SK-N-SH treated with all-trans-retinoic acid at 6 μM for 48 hours (cell line): Measurements from ENCODE around the gene TRIM71.

Experiments
- ATAC-seq: fragments of 200-7000 bp; cut with Tn5 transposase; 3 replicates; pipeline ENCODE4 v1.9.1; 2020; ENCODE audit warnings: mild to moderate bottlenecking, moderate library complexity
- ARNTL ChIP-seq: fragments of 450-650 bp; formaldehyde crosslinking; IDR thresholded peaks from 2 replicates; pipeline ENCODE4 v1.5.0; 2020; ENCODE audit warnings: low read depth, mild to moderate bottlenecking, moderate library complexity, borderline replicate concordance
- BACH2 ChIP-seq: fragments of 250-450 bp; sonication (Bioruptor Pico); IDR thresholded peaks from 2 replicates; pipeline ENCODE4 v1.9.0; 2021; ENCODE audit warnings: mild to moderate bottlenecking, borderline replicate concordance
- CREB5 ChIP-seq: fragments of 250-450 bp; sonication (Bioruptor Pico); IDR thresholded peaks from 2 replicates; pipeline ENCODE4 v1.5.1; 2020; ENCODE audit warnings: low read depth, mild to moderate bottlenecking, moderate library complexity
- CSDC2 ChIP-seq: fragments of 250-450 bp; sonication (Bioruptor Pico); IDR thresholded peaks from 2 replicates; pipeline ENCODE4 v1.5.0; 2020; ENCODE audit warnings: mild to moderate bottlenecking, moderate library complexity
- CSRNP3 ChIP-seq: fragments of 250-450 bp; sonication (Bioruptor Pico); IDR thresholded peaks from 2 replicates; pipeline ENCODE4 v1.5.1; 2021; ENCODE audit warnings: mild to moderate bottlenecking, moderate library complexity
- ESRRG ChIP-seq: fragments of 250-450 bp; sonication (Bioruptor Pico); IDR thresholded peaks from 2 replicates; pipeline ENCODE4 v1.6.1; 2021; ENCODE audit warnings: mild to moderate bottlenecking
- GLIS3 ChIP-seq: fragments of 250-450 bp; sonication (Bioruptor Pico); IDR thresholded peaks from 2 replicates; pipeline ENCODE4 v1.5.0; 2020; ENCODE audit warnings: mild to moderate bottlenecking, moderate library complexity
- ISL1 ChIP-seq: fragments of 250-450 bp; sonication (Bioruptor Pico); IDR thresholded peaks from 2 replicates; pipeline ENCODE4 v2.1.2; 2022; ENCODE audit warnings: mild to moderate bottlenecking, moderate library complexity
- OSR1 ChIP-seq: fragments of 250-450 bp; sonication (Bioruptor Pico); IDR thresholded peaks from 2 replicates; pipeline ENCODE4 v1.8.0; 2022; ENCODE audit warnings: moderate library complexity, mild to moderate bottlenecking, inconsistent platforms
- PATZ1 ChIP-seq: fragments of 250-450 bp; sonication (Bioruptor Pico); IDR thresholded peaks from 2 replicates; pipeline ENCODE4 v1.8.0; 2020; ENCODE audit warnings: mild to moderate bottlenecking, moderate library complexity, borderline replicate concordance
- POU6F1 ChIP-seq: fragments of 250-450 bp; sonication (Bioruptor Pico); IDR thresholded peaks from 2 replicates; pipeline ENCODE4 v1.8.0; 2021; ENCODE audit warnings: low read depth, mild to moderate bottlenecking, moderate library complexity, borderline replicate concordance
- PPARA ChIP-seq: fragments of 250-450 bp; sonication (Bioruptor Pico); IDR thresholded peaks from 2 replicates; pipeline ENCODE4 v1.5.0; 2020; ENCODE audit warnings: mild to moderate bottlenecking, borderline replicate concordance
- RARB ChIP-seq: fragments of 250-450 bp; sonication (Bioruptor Pico); IDR thresholded peaks from 2 replicates; pipeline ENCODE4 v1.8.0; 2021; ENCODE audit warnings: mild to moderate bottlenecking, moderate library complexity
- SNAI2 ChIP-seq: fragments of 250-450 bp; sonication (Bioruptor Pico); IDR thresholded peaks from 2 replicates; pipeline ENCODE4 v1.5.0; 2020; ENCODE audit warnings: mild to moderate bottlenecking, moderate library complexity
- TCF4 ChIP-seq: fragments of 250-450 bp; sonication (Bioruptor Pico); IDR thresholded peaks from 2 replicates; pipeline ENCODE4 v1.8.0; 2021; ENCODE audit warnings: mild to moderate bottlenecking, moderate library complexity, borderline replicate concordance
- TOX ChIP-seq: fragments of 250-450 bp; sonication (Bioruptor Pico); IDR thresholded peaks from 2 replicates; pipeline ENCODE4 v1.8.0; 2021; ENCODE audit warnings: mild to moderate bottlenecking, moderate library complexity, borderline replicate concordance
- TSHZ2 ChIP-seq: fragments of 250-450 bp; sonication (Bioruptor Pico); IDR thresholded peaks from 2 replicates; pipeline ENCODE4 v1.5.0; 2020; ENCODE audit warnings: mild to moderate bottlenecking, moderate library complexity
- ZC3H10 ChIP-seq: fragments of 250-450 bp; sonication (Bioruptor Pico); IDR thresholded peaks from 2 replicates; pipeline ENCODE4 v1.5.1; 2021; ENCODE audit warnings: mild to moderate bottlenecking, moderate library complexity
- ZFP3 ChIP-seq: fragments of 250-450 bp; sonication (Bioruptor Pico); IDR thresholded peaks from 2 replicates; pipeline ENCODE4 v1.5.0; 2020; ENCODE audit warnings: mild to moderate bottlenecking, moderate library complexity
- ZFP30 ChIP-seq: fragments of 450-650 bp; formaldehyde crosslinking; IDR thresholded peaks from 2 replicates; pipeline ENCODE4 v1.5.0; 2022; ENCODE audit warnings: mild to moderate bottlenecking, moderate library complexity
- ZNF565 ChIP-seq: fragments of 450-650 bp; formaldehyde crosslinking; conservative IDR thresholded peaks from 2 replicates; pipeline ENCODE4 v1.5.0; 2020; ENCODE audit warnings: low read depth, mild to moderate bottlenecking, moderate library complexity
- ZNF70 ChIP-seq: fragments of 450-650 bp; formaldehyde crosslinking; IDR thresholded peaks from 2 replicates; pipeline ENCODE4 v1.5.0; 2020; ENCODE audit warnings: mild to moderate bottlenecking, moderate library complexity

The TRIM71 gene

GRCh38 chr3:32835049-32835371, 17.2 kb downstream of the TRIM71 start:
- TF ChIP-seq ARNTL: no peak
- no peak for ATAC-seq

GRCh38 chr3:32835961-32836360, 18.2 kb downstream of the TRIM71 start:
- TF ChIP-seq ZNF565 (CRISPR knock-in tag) (no peak), PPARA (CRISPR knock-in tag) (no peak), ISL1 (CRISPR knock-in tag) (no peak), ARNTL (no peak), TOX (CRISPR knock-in tag) (no peak), OSR1 (CRISPR knock-in tag) (no peak), TCF4 (no peak), CSDC2 (no peak), RARB (no peak)
- no peak for ATAC-seq

- no peak for ATAC-seq
- TF ChIP-seq ZC3H10 (no peak), SNAI2 (CRISPR knock-in tag) (no peak), CREB5 (no peak), CSDC2 (no peak), ZNF70 (CRISPR knock-in tag) (no peak), CSRNP3 (CRISPR knock-in tag) (no peak)
Observed at GRCh38 chr3:32836601-32837000, 18.8 kb downstream of the TRIM71 start.

GRCh38 chr3:32837366-32837765, 19.6 kb downstream of the TRIM71 start:
- ATAC-seq: no peak
- TF ChIP-seq ISL1 (CRISPR knock-in tag) (no peak), SNAI2 (CRISPR knock-in tag) (no peak), RARB (no peak), ARNTL (no peak), TSHZ2 (CRISPR knock-in tag) (no peak), GLIS3 (CRISPR knock-in tag) (no peak), POU6F1 (CRISPR knock-in tag) (no peak), PPARA (CRISPR knock-in tag) (no peak), TOX (CRISPR knock-in tag) (no peak), ZNF565 (CRISPR knock-in tag) (no peak)

- no peak for ATAC-seq
- TF ChIP-seq PATZ1: no peak
- TF ChIP-seq POU6F1 (CRISPR knock-in tag): no peak
- no peak for TF ChIP-seq CSRNP3 (CRISPR knock-in tag)
- no peak for TF ChIP-seq ZFP3 (CRISPR knock-in tag)
- TF ChIP-seq TOX (CRISPR knock-in tag): no peak
- TF ChIP-seq ZNF565 (CRISPR knock-in tag): no peak
- no peak for TF ChIP-seq SNAI2 (CRISPR knock-in tag)
- TF ChIP-seq BACH2 (CRISPR knock-in tag): no peak
- no peak for TF ChIP-seq ISL1 (CRISPR knock-in tag)
- no peak for TF ChIP-seq ARNTL
- no peak for TF ChIP-seq ESRRG (CRISPR knock-in tag)
- no peak for TF ChIP-seq GLIS3 (CRISPR knock-in tag)
- TF ChIP-seq ZFP30 (CRISPR knock-in tag): no peak
- no peak for TF ChIP-seq ZNF70 (CRISPR knock-in tag)
Observed at GRCh38 chr3:32837789-32838188, 20.0 kb downstream of the TRIM71 start.
